NCI-H82 (cell line): Measurements from ENCODE around the gene THRAP3.
A peak's percentile ranks its signal among the peaks of the same experiment; 100 is the strongest.

ENCODE experiments used
- DNase-seq: peaks from one replicate; lab custom pipeline; 2025; lab: John Stamatoyannopoulos, UW

The THRAP3 gene

DNA sequence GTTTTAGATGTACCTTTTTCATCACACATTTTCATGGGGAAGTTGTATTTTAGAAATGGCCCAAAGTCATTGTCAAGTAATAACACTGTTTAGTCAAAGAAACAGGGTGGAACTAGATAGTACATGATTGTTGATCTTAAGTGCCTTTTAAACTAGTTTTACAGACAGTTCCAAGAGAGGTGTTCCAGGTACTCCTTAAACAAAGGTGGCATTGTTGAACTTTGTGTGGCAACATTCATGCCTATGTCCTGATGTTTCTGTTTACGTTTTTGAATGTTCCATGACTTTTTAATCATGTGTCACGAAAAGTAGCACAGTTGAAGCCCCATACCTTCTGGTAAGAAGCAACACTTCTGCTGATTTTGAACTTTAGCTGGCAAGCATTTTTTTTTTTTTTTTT is 72.8 kb downstream of the THRAP3 start:
- no peak for DNase-seq

DNA sequence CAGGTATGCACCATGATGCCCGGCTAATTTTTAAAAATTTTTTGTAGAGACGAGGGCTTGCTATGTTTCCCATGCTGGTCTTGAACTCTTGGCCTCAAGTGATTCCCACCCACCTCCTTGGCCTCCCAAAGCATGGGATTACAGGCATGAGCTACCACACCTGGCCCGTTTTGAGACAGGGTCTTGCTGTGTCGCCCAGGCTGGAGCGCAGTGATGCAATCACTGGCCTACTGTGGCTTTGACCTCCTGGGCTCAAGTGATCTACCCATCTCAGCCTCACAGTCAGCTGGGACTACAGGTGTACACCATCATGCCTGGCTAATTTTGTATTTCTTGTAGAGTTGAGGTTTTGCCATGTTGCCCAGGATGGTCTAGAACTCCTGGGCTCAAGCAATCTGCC is 74.4 kb downstream of the THRAP3 start:
- no peak for DNase-seq

DNA sequence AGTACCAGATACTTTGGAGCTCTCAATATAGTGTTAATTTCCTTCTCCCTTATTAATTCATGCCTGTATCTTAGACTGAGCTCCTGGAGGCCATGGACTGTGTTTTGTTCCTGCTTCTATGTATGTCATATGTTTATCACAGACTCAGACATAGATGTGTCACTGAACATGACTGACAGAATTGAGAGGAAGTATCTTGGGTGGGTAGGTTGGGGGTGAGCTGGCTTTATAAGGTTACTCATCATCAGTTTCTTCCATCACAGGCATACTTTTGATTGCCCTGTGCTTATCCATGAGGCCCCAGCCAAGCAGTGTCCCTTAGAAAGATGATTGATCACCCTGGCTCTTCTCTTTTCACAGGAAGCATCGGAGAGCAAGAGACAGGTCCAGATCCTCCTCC is 76.3 kb downstream of the THRAP3 start:
- no peak for DNase-seq

DNA sequence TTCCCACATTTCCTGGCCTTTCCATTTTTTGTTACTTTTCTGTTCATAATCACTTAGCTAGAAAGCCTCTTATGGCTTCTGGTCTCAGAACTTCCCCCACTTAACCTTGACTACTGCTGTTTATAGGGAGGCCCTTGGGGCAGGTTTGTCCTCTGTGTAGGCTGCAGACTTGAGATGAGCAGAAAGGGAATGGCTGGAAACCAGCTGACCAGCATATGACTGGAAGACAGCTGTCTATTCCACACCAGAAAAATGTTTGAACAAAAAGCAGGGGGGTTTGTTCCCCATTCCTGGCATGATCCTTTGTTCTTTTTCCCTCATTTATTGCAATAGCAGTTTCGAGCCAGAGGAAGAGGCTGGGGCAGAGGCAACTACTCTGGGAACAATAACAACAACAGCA is 77.0 kb downstream of the THRAP3 start:
- DNase-seq = no peak

DNA sequence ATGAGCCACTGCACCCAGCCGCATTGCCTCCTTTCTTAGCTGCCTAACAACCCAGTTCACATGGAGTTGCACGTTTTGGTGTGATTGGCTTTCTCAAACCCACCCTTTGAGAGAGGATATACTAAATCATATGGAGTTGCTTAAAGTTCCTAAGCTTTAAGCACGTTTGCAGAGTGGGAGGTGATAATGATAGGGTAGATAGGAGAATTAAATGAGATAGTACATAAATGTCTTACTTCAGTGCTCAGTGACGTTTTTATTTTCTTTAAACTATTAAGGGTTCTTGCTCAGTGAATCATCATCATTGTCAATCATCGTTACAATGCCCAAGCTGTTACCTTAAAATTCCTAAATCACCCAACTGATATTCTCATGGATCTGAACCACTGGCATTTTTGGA is 79.0 kb downstream of the THRAP3 start:
- DNase-seq = no peak

DNA sequence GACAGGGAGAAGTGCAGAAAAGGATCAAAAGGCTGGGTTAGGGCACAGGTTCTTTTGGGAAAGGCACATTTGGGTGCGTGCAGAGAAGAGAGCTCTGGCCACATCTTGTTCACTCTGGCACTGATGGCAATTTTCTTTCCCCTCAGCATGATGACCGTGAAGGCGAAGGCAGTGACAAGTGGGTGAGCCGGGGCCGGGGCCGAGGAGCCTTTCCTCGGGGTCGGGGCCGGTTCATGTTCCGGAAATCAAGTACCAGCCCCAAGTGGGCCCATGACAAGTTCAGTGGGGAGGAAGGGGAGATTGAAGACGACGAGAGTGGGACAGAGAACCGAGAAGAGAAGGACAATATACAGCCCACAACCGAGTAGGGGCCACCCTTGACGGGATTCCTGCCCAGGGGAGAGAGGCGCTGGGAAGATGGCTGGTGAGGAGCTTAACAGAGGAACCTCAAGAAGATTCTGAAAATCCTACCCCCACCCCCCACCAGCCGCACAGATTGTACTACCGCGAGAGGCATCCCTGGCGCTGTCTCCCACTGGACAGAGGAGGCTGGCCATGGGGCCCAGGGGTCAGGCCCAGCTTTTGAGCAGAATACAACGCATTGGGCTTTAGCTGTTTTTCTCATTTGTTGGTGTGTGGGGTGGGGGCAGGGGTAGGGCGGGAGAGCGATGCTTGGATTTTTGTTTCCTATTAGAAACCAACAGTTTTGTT is 79.6 kb downstream of the THRAP3 start:
- no peak for DNase-seq

DNA sequence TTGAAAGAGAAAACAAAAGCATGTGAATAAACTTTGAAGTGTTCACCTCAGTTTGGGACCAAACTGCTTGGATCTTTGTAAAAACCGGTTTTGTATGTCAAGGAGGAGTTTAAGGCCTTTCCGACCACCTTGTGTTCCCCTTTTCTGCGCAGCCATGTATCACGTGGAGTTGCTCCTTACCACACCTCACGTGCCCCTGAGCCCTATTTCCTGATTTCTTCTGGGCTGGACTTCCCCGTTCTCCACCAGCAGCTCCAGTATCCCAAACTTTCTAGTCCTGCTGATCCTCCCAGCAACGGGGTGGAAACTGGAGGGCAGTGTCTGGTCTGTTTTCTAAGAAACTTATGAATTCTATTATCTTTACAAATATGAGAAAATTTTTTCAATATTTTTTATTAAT is 80.3 kb downstream of the THRAP3 start:
- no peak for DNase-seq

DNA sequence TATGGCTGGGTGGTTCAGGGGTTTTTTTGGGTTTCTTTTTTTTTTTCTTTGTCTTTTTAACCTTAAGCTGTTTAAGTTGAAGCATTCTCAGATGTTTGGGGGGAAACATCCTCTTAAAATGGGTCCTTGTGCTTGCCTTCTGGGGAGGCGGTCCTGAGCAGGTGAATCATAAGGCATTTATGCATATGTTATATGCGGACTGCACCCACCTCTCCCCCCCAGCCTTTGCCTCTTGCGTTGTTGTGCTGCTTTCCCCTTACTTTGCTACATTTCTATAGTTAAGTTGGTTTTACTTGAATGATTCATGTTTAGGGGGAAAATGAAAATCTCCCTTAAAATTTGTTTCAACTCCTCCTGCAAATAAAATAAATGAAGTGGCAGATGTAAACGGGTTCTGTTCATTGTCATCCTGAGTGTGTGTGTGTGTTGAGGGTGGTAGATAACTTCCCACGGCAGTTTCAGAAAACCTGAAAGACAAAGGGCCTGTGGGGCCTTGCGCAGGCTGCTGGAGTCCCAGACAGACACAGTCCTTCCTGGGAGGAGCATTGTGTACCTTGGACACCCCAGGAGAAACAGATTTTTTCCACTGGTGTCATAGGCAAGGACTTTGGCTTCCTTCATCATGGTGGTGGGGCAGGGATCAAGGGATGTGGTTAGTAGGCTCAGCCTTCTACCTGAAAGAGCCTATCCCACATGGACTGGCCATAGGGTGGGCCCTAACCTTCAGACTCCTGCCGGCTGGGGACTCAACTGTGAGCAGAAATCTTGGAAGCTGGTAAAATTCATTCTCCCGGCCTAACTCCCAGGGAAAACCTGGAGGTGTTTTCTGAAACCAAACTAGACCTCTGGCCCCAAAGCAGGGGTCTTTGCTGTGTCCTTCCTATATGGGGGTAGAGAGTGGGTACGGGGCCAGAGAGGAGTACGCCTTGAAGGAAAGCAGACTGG is 81.0 kb downstream of the THRAP3 start:
- no peak for DNase-seq

DNA sequence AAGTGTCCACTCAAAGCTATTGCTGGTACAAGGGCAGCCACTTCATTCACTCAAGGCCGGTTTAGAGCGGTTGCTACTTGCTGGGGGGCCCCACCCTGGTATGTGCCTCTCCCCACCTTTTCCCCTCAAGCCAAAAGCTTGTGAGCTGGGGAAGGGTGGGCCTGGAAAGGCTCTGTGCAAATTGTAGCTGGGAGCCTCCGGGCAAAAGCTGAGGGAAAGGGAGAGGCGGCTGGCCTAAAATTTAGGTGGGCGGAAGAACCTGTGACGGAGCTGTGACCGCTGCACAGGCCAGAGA is 81.6 kb downstream of the THRAP3 start:
- DNase-seq = no peak

DNA sequence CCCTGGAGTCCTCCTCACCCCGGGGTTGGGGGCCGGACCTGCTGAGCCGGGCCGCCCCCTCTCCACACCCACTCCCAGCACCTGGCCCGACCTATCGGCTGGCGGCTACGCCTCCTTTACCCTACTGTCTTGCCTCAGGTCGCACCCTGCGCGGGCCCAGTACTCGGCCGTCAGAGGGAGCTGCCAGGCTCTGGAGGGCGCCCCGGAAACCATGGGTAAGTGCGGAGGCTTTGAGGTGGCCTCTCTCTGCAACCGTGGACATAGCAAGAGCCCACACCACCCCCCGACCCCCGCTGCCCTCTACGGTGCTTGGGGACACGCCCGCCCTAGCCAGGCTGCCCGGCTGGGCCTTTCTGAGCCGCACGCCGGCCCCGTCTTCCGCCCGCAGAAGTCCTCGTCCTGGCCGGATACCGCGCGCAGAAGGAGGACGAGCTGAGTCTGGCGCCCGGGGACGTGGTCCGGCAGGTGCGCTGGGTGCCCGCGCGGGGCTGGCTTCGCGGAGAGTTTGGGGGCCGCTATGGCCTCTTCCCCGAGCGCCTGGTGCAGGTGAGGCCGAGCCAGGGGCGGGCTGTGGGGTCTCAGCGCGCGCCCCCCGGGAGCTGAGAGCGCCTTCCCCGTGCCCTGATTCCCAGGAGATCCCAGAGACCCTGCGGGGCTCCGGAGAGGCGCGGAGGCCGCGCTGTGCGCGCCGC is 82.1 kb downstream of the THRAP3 start, which contains the start of gene SH3D21:
SH3D21 (plus strand) TSS at position 159 of the 692 bp plus-strand sequence; CDS start at position 212, 53 bp downstream.
- DNase-seq = peak; percentile 76

DNA sequence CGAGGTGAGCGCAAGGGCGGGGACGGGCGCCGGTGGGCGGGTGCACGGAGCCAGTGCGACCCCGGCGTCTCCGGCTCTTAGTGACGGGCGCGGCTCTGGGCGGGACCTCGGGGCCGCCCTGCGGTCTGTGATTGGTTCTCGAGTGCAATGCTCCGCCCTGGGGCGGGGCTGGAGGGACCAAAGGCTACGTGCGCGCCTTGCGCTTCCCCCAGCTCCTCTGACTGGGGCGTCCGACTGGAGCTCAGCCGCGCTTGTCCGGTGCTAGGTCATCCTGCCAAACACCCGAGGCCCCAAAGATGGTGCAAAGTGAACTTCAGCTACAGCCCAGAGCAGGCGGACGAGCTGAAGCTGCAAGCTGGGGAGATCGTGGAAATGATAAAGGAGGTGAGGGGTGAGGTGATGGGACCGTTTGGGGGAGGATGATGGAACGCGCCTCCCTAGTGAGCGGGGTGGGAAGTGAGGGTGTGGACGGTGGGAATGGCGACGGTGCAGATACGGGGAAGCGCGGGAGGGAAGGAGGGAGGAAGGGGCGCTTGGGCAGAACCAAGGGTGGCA is 82.7 kb downstream of the THRAP3 start:
- DNase-seq = peak; percentile 98

DNA sequence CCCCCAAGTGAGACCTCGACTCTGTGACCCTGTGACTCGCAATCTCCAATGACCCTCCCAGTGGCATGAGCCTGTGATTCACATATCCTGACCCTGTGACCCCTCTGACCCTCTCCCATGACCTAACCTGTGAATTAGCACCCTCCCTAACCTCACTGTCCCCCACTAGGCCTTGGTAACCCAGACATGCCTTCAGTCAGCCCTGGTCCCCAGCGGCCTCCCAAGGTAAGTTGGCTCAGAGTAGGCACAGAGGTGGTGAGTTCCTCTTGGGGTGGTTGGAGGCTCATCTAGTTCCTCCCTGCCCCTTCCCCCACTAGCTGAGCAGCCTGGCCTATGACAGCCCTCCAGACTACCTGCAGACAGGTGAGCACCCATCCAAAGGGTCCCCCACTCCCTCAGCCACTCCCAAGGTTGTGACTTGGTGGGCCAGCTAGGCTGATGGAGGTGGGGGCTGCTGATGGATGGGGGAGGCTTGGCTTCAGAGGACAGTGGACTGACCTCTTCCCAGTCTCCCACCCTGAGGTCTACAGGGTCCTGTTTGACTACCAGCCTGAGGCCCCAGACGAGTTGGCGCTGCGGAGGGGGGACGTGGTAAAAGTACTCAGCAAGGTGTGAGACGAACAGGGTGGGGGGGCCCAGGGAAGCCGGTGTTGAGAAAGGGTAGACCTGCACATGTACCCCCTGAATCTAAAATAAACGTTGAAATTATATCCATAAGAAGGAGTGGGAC is 83.5 kb downstream of the THRAP3 start:
- no peak for DNase-seq

DNA sequence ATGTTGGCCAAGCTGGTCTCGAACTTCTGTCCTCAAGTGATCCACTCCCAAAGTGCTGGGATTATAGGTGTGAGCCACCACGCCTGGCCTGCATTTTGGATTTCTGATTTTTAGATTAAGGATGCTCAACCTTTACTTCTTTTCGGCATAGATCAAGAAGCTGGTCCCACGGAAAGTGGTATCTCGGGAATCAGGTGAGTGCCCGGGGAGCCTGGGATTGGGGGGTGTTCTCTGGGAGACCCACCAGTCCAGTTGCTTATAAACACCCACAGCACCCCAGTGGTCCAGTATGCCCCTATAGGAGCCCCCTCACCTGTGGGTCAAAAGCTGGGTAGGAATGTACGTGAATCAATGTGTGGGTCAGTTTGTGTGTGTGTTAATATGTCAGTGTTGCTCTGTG is 85.2 kb downstream of the THRAP3 start:
- no peak for DNase-seq

DNA sequence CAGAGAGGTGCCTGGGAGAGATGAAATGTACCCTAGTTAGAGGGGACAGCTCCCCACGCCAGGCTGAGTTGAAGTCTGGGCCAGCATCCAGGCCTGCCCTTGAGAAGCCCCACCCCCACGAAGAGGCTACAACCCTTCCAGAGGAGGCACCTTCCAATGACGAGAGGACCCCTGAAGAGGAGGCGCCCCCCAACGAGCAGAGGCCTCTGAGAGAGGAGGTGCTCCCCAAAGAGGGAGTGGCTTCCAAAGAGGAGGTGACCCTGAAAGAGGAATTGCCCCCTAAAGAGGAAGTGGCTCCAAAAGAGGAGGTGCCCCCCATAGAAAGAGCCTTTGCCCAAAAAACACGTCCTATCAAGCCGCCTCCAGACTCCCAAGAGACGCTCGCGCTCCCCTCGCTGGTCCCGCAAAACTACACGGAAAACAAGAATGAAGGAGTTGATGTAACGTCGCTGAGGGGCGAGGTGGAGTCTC is 96.1 kb downstream of the THRAP3 start:
- DNase-seq = no peak

DNA sequence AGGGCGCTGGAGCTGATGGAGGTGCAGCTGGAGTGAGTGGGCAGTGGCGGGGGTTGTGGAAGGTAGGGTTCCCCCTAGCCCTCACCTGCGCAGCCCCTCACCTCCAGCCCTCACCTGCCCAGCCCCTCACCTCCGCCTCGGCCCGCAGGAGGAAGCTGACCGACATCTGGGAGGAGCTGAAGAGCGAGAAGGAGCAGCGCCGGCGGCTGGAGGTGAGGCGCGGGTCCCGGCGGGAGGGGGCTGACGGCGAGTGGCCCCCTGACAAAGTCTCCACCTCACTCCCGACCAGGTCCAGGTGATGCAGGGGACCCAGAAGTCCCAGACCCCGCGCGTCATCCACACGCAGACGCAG is 96.5 kb downstream of the THRAP3 start:
- DNase-seq = no peak

DNA sequence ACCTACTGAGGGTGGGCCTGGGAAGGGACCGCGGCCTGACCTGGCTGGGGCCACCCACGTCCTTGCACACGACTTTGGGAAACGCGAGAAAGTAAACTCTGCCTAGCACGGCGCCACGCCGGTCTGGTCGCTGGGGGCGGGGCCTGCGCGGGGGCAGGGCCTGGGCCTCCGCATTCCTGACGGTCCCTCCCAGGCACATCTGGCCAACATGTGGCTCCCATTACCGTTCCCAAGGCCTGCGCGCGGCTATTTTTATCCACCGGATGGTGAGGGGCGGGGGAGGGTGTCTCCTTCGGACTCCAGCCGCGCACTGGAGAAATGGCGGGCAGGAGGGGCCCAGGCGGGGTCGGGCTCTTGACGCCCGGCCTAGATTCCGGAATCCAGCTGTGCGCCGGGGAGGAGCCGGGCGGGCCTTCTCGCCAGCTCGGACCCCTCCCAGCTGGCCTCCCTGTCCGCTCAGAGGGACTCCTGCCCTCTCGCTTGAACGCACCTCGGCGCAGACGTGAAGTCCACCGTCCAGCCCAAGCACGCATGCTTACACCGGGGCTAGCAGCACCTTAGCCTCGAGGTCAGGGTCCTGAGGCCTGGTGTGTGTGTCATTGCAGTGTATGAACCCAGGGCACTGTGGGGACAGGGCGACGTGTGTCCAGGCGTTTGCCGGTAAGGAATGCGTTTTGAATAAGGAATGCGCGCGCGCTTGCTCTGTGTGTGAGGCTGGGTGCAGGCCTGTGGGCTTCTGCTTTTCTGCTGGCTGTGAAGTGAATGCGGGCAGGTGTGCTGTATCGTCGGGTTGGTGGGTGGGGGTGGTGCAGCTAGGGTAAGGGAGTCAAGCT is 97.1 kb downstream of the THRAP3 start:
- DNase-seq = peak; percentile 29

DNA sequence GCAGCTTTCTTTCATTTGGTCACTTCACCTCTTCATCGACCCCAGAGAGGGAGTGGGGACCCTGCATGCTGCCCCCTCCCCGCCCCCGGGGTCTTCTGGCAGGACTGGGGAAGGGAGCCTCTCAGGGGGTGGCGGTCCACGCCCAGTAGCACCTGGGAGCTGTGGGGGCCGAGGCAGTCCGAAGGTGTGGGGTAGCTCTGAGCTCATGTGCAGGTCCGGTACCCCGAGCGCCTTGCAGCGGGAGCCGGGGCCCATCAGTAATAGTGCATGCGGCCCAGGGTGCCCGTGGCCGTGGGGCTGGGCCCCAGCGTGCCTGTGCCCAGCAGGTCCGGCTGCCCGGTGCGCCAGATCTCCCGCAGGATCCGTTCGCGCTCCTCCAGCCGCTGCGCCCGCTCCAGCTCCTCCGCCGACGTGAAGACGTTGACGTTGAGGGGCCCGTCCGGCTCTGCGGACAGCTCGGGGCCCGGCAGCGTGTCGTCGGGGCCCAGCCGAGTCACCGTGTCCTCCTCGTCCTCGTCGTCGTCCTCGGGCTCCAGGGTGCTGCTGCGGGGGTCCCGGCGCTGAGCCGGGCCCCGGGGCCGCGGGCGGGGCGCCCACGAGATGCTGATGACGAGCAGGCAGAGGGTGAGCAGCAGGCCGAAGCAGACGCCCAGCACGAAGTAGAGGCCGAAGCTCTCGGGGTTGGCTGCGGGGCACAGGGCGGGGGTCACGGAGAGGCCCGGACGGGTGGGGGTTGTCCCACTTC is 98.0 kb downstream of the THRAP3 start:
- DNase-seq = no peak

DNA sequence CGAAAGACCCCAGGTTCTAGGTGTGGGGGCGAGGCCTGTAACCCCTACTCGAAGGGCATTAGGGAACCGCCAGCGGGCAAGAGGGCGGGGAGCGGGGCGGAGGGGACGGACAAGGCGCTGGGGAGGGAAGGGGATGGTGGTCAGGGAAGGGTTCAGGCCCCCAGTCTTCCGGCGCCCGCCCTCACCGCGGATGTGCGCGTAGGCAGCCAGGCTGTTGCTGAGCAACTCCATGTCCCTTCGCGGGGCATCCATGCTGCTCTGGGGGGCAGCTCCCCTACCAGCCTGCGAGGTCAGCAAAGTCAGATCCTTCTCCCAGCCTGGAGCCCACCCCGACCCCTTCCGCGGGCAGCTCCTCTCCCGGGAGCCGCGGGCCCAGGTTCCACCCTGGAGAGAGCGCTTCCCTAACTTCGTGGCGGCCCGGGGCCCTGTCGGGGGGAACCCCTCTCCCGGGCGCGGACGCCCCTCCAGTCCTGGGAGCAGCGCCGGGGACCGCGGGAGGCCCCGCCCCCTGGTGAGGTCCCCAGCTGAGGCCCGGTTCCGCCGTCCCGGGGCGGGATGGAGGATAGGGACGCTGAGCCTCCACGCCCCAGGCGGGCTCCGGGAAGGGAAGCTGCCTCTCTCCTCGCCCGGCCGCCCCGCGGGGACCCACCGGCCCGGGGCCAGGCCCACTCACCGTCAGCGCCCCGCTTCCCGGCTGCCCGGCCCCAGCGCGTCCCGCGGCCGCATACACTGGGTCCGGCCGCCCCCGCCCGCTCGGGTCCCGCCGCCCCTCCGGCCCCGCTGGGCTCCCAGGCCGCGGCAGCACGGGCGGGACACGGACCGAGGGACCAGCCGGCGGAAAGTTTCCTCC is 98.8 kb downstream of the THRAP3 start:
- no peak for DNase-seq
